Adrenal gland (tissue), 5 donors: ENCODE data around the gene SUPT4H1.

Experiments used
- POLR2A ChIP-seq, 2 donors: fragments of 450-650 bp; IDR thresholded peaks; one replicate each; pipeline ENCODE4 v1.6.1; 2017; ENCODE audit warnings: antibody characterized with exemption in 2 of 2, mild to moderate bottlenecking in 2 of 2, moderate library complexity in 1 of 2
- TF ChIP-seq, protein P1 (sequence below), 6 experiments: fragments of 450-650 bp in 4 of 6; fragments of 200-600 bp in 2 of 6; sonication (generic) in 1 of 6; IDR thresholded peaks; 1 replicate in 5 of 6; 2 replicates in 1 of 6; pipeline versions ENCODE4 v1.5.1 to v1.8.0; 2016 to 2021; ENCODE audit warnings: antibody characterized with exemption in 6 of 6, mild to moderate bottlenecking in 2 of 6, moderate library complexity in 1 of 6
- donor health status: DM: no; HTN: no; CAD: no.

GRCh38 chr17:58356231-58356630 lies 4.2 kb upstream of the SUPT4H1 start:
- TF ChIP-seq, protein P1, sequence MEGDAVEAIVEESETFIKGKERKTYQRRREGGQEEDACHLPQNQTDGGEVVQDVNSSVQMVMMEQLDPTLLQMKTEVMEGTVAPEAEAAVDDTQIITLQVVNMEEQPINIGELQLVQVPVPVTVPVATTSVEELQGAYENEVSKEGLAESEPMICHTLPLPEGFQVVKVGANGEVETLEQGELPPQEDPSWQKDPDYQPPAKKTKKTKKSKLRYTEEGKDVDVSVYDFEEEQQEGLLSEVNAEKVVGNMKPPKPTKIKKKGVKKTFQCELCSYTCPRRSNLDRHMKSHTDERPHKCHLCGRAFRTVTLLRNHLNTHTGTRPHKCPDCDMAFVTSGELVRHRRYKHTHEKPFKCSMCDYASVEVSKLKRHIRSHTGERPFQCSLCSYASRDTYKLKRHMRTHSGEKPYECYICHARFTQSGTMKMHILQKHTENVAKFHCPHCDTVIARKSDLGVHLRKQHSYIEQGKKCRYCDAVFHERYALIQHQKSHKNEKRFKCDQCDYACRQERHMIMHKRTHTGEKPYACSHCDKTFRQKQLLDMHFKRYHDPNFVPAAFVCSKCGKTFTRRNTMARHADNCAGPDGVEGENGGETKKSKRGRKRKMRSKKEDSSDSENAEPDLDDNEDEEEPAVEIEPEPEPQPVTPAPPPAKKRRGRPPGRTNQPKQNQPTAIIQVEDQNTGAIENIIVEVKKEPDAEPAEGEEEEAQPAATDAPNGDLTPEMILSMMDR (IDR thresholded peaks at IDR 0.05): no peak
- no peak for TF ChIP-seq POLR2A (IDR thresholded peaks at IDR 0.05)
